Measurements from ENCODE around the gene OPTC. TPM values are rescaled to one million over a fixed set of nuclear protein-coding genes. Genes with fewer than 3 reads are reported as not detected.

OPTC gene
- total and polyA plus RNA-seq, 9 of the 15 experiments (the other 6 are each of a cell fraction or from before 2014, with no cell fraction given), result not detected

GRCh38 chr1:203476216-203476814, 17.6 kb upstream of the OPTC start:
- BruUV-seq (replicated peaks), result no TSS peak
- Histone ChIP-seq H3K4me1 (replicated peaks in 1 of 2; ENCODE audit: control insufficient read depth in 2 of 2, insufficient read depth in 2 of 2, low read length in 2 of 2) (peaks cover 0 to 4% of the 10 kb centered on the region in 2 experiments; a peak in 1 of 5 replicates), H3K9me3 (replicated peaks; ENCODE audit: control insufficient read depth, insufficient read depth, low read depth, low read length) (no peaks in the 10 kb centered on the region), H4K20me1 (replicated peaks; ENCODE audit: control insufficient read depth, insufficient read depth, low read length) (no peaks in the 10 kb centered on the region), H3K27ac (ENCODE audit: extremely low read depth, low read depth, low read length) (no peak overlapping the region), H3K4me3 (no peak overlapping the region), H2AFZ (ENCODE audit: low read depth, low read length) (no peak overlapping the region), H3K4me2 (ENCODE audit: insufficient read depth, low read length) (no peak overlapping the region), H3K9me1 (ENCODE audit: control insufficient read depth, insufficient read depth, low read length) (no peaks in the 10 kb centered on the region), H3K27me3 (ENCODE audit: control insufficient read depth in 2 of 2, insufficient read depth in 2 of 2, low read length in 2 of 2) (peaks cover 27 to 59% of the 10 kb centered on the region in 2 experiments), H3K9ac (ENCODE audit: insufficient read depth in 1 of 2, low read depth in 2 of 2, low read length in 2 of 2) (no peak overlapping the region), H3K36me3 (ENCODE audit: control insufficient read depth, insufficient read depth, low read length) (no peaks in the 10 kb centered on the region), H3K79me2 (ENCODE audit: control insufficient read depth, insufficient read depth, low read length) (no peaks in the 10 kb centered on the region)
- TF ChIP-seq ZBTB7A (IDR thresholded peaks at IDR 0.05; ENCODE audit: borderline replicate concordance, control insufficient read depth, low read depth, low read length), result no peak
- no peak for TF ChIP-seq CHD1 (IDR thresholded peaks at IDR 0.05; ENCODE audit: low read length)
- no peak for TF ChIP-seq PTTG1 (tag; IDR thresholded peaks at IDR 0.05; ENCODE audit: low read depth)
- TF ChIP-seq PREB (CRISPR knock-in tag; IDR thresholded peaks at IDR 0.05), result no peak
- intact Hi-C loops (cut with micrococcal nuclease), result no loop called here
- 3% methylated on average over 9 of the region's 9 CpGs for WGBS (ENCODE audit: insufficient coverage, low coverage, missing lambda C conversion rate)
- FAIRE-seq (no peak), ATAC-seq (no peak), DNase-seq (ENCODE audit: extremely low read depth in 1 of 4, low spot score in 3 of 4) (no peak)
- in situ Hi-C loops (cut with MboI), result no loop called here
- ChIA-PET POLR2A (interaction anchor here (0.5 to 2.8 kb wide), 5 partner anchors 11 to 1128 kb away, joined by 3 to 20 read pairs (median 3); no protein-coding TSS in a partner anchor), CTCF (ENCODE audit: low intra/inter-chr PET ratio) (no interaction called here)

Data from K562 (cell line).